ENCODE results near the gene AHSP.

DNA sequence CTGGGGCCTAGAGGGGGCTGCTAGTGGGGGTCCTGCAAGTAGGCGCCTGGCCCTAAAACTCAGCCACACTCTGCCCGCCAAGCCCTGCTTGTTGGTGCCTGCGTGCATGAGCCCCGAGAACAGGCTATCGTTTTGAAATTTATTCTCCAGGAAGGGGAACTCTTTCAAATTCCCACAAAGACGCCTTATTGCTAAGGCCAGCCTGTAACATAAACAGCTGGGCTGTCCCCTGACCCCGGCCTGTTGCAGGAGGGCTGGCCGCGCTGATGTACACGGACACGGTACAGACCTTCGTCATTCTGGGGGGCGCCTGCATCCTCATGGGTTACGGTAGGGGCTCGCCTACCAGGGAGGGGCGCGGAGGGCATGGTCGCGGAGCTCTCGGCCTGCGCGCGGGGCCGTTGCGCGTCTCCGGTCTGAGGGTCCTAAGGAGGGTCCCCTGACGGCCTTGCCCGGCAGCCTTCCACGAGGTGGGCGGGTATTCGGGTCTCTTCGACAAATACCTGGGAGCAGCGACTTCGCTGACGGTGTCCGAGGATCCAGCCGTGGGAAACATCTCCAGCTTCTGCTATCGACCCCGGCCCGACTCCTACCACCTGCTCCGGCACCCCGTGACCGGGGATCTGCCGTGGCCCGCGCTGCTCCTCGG, 40.5 kb upstream of the AHSP start:
- no peak for TF ChIP-seq ZNF580 (tag by site-specific recombination; IDR thresholded peaks at IDR 0.05)
- no peak for TF ChIP-seq ZNF24 (tag by site-specific recombination; IDR thresholded peaks at IDR 0.05)
- no peak for TF ChIP-seq ZNF776 (tag by site-specific recombination; IDR thresholded peaks at IDR 0.05; ENCODE audit: borderline replicate concordance)
- TF ChIP-seq, protein P1, sequence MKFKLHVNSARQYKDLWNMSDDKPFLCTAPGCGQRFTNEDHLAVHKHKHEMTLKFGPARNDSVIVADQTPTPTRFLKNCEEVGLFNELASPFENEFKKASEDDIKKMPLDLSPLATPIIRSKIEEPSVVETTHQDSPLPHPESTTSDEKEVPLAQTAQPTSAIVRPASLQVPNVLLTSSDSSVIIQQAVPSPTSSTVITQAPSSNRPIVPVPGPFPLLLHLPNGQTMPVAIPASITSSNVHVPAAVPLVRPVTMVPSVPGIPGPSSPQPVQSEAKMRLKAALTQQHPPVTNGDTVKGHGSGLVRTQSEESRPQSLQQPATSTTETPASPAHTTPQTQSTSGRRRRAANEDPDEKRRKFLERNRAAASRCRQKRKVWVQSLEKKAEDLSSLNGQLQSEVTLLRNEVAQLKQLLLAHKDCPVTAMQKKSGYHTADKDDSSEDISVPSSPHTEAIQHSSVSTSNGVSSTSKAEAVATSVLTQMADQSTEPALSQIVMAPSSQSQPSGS (tag by site-specific recombination; IDR thresholded peaks at IDR 0.05; ENCODE audit: low read depth), result no peak
- no peak for TF ChIP-seq ZNF830 (tag by site-specific recombination; IDR thresholded peaks at IDR 0.05; ENCODE audit: low read depth)
- no peak for TF ChIP-seq SP2 (tag by site-specific recombination; IDR thresholded peaks at IDR 0.05)
- TF ChIP-seq CTCF (tag by site-specific recombination; IDR thresholded peaks at IDR 0.05), result no peak
